A673 (cell line): Measurements from ENCODE around the gene ARHGEF4. TPM values are rescaled to one million over a fixed set of nuclear protein-coding genes. Genes with fewer than 3 reads are reported as not detected.

Source experiments
- BruUV-seq: library from RNA; stranded (reverse); fragments of 400-500 nt; replicated peaks from 2 replicates; lab custom pipeline; 2021; lab: Mats Ljungman, UMichigan
- CTCF ChIA-PET: fragments of 300-600 bp; sonication (Branson Sonifier 250); formaldehyde crosslinking; loops from one replicate; lab custom pipeline; 2022; ENCODE audit warnings: antibody characterized with exemption; lab: Charles Lee
- POLR2A ChIA-PET: fragments of 300-600 bp; sonication (Branson Sonifier 250); formaldehyde crosslinking; loops from one replicate; lab custom pipeline; 2022; ENCODE audit warnings: antibody characterized with exemption; ENCODE audit not compliant: low non-redundant PET; lab: Charles Lee
- DNase-seq: peaks from one replicate; pipeline ENCODE4 v3.0.0-alpha.2; 2015; ENCODE audit warnings: low spot score
- H3K27ac ChIP-seq: fragments of 200-600 bp; sonication (generic); 2 replicates; pipeline ENCODE4 v1.5.1; 2016; ENCODE audit warnings: mixed run types, low read depth, mild to moderate bottlenecking, mixed read lengths, antibody characterized with exemption, low read length; ENCODE audit not compliant: poor library complexity, severe bottlenecking
- H3K27me3 ChIP-seq: fragments of 200-600 bp; sonication (generic); replicated peaks from 2 replicates; pipeline ENCODE4 v1.6.1; 2017; ENCODE audit warnings: mixed run types, low read depth, mild to moderate bottlenecking, mixed read lengths, antibody characterized with exemption, low read length; ENCODE audit not compliant: insufficient read depth, poor library complexity
- H3K36me3 ChIP-seq: fragments of 200-600 bp; sonication (generic); 2 replicates; pipeline ENCODE4 v1.6.1; 2016; ENCODE audit warnings: mixed run types, mild to moderate bottlenecking, mixed read lengths, antibody characterized with exemption, low read length; ENCODE audit not compliant: insufficient read depth, poor library complexity, severe bottlenecking
- H3K4me1 ChIP-seq: fragments of 200-600 bp; sonication (generic); 2 replicates; pipeline ENCODE4 v1.6.1; 2017; ENCODE audit warnings: mixed run types, mild to moderate bottlenecking, mixed read lengths, antibody characterized with exemption, low read length; ENCODE audit not compliant: insufficient read depth, poor library complexity, severe bottlenecking
- H3K4me3 ChIP-seq: fragments of 200-600 bp; sonication (generic); 2 replicates; pipeline ENCODE4 v1.5.1; 2016; ENCODE audit warnings: low read depth, mixed run types, mild to moderate bottlenecking, mixed read lengths, low read length; ENCODE audit not compliant: poor library complexity, severe bottlenecking
- H3K9me3 ChIP-seq: fragments of 200-600 bp; sonication (generic); 2 replicates; pipeline ENCODE4 v1.6.1; 2016; ENCODE audit warnings: mixed run types, low read depth, mild to moderate bottlenecking, mixed read lengths, antibody characterized with exemption, low read length; ENCODE audit not compliant: poor library complexity, severe bottlenecking
- EZH2 ChIP-seq: fragments of 200-600 bp; sonication (generic); IDR thresholded peaks from 2 replicates; pipeline ENCODE4 v1.6.1; 2017; ENCODE audit warnings: borderline replicate concordance, low read depth, mild to moderate bottlenecking, mixed read lengths, antibody characterized with exemption, low read length; ENCODE audit not compliant: poor library complexity, severe bottlenecking
- intact Hi-C: fragments of 100-400 bp; cut with micrococcal nuclease; formaldehyde crosslinking; loops from one replicate; pipeline ENCODE4 v1.10.0; 2022; ENCODE audit not compliant: unreplicated experiment
- total RNA-seq: library from RNA; stranded (reverse); gene quantifications from 2 replicates; pipeline ENCODE4 v1.2.3, GENCODE V29; 2021
- TF ChIP-seq, protein P1 (sequence below): fragments of 300-800, 200-600 bp; sonication (generic); conservative IDR thresholded peaks from 2 replicates; pipeline ENCODE4 v1.5.1; 2017; ENCODE audit warnings: low read depth, mild to moderate bottlenecking, antibody characterized with exemption, low read length, moderate library complexity, mixed read lengths

Gene ARHGEF4
- total RNA-seq, 1 experiment from 2014 or later = 2.1 TPM

DNA sequence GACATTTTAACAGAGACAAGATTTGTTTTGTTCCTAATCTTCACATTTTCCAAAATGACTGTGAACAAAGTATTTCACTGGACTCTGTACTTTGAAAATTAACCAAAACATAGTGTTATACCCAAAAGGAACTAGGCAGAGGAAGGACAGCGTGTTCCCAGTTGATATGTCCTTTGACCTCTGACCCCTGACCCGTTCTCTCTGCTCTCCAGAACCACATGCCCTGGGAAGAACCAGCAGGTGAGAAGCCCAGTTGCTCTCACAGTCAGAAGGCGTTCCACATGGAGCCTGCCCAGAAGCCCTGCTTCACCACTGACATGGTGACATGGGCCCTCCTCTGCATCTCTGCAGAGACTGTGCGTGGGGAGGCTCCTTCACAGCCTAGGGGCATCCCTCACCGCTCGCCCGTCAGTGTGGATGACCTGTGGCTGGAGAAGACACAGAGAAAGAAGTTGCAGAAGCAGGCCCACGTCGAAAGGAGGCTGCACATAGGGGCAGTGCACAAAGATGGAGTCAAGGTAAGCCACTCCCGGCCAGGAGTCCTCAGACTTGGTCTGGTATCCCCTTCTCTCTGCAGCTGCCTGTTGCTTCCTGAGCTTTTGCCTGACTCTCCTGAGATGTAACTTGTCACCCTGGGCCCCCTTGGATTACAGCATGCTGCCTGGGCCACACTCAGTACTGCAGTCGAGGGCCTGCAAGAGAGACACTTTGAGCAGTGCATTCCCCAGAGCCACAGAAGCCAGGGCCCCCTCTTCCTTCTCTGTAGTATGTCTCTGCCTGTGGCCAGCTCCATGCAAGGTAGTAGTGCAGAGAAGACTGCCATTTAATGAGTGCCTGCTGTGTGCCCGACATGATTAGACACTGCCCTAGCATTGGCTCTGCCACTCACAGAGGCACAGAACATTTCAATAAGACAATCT, 94.3 kb downstream of the ARHGEF4 start:
- no peak for DNase-seq
- ChIA-PET POLR2A (no interaction called here), CTCF (no interaction called here)
- H3K4me3 ChIP-seq = no peak overlapping the region
- no peak overlapping the region for H3K27ac ChIP-seq
- no peaks in the 10 kb centered on the region for H3K4me1 ChIP-seq
- no peaks in the 10 kb centered on the region for H3K36me3 ChIP-seq
- no peak for TF ChIP-seq EZH2
- TF ChIP-seq, protein P1, sequence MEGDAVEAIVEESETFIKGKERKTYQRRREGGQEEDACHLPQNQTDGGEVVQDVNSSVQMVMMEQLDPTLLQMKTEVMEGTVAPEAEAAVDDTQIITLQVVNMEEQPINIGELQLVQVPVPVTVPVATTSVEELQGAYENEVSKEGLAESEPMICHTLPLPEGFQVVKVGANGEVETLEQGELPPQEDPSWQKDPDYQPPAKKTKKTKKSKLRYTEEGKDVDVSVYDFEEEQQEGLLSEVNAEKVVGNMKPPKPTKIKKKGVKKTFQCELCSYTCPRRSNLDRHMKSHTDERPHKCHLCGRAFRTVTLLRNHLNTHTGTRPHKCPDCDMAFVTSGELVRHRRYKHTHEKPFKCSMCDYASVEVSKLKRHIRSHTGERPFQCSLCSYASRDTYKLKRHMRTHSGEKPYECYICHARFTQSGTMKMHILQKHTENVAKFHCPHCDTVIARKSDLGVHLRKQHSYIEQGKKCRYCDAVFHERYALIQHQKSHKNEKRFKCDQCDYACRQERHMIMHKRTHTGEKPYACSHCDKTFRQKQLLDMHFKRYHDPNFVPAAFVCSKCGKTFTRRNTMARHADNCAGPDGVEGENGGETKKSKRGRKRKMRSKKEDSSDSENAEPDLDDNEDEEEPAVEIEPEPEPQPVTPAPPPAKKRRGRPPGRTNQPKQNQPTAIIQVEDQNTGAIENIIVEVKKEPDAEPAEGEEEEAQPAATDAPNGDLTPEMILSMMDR = no peak
- intact Hi-C loops = no loop called here
- H3K9me3 ChIP-seq = peaks cover under 1% of the 10 kb centered on the region
- H3K27me3 ChIP-seq = peaks cover 25% of the 10 kb centered on the region
- BruUV-seq = no TSS peak

DNA sequence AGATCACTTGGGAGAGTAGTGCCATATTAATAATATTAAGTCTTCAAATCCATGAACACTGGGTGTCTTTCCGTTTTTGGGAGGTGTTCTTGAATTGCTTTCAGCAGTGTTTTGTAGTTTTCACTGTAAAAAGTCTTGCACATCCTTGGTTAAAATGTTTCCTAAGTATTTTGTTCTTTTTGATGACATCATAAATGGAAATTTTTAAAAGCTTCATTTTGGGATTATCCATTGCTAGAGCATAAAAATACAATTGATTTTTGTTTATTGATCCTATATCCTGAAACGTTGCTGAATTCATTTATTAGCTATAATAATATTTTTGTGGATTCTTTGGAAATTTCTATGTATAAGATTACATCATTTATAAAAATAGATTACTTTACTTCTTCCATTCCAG, 96.8 kb downstream of the ARHGEF4 start:
- intact Hi-C loops = no loop called here
- no peak for DNase-seq
- CTCF ChIA-PET = no interaction called here
- POLR2A ChIA-PET = no interaction called here
- TF ChIP-seq, protein P1 = no peak
- no peak for TF ChIP-seq EZH2
- no TSS peak for BruUV-seq
- Histone ChIP-seq H3K4me1 (no peaks in the 10 kb centered on the region), H3K9me3 (peaks cover 7% of the 10 kb centered on the region), H3K27me3 (peaks cover 9% of the 10 kb centered on the region), H3K4me3 (no peak overlapping the region), H3K27ac (no peak overlapping the region), H3K36me3 (no peaks in the 10 kb centered on the region)

DNA sequence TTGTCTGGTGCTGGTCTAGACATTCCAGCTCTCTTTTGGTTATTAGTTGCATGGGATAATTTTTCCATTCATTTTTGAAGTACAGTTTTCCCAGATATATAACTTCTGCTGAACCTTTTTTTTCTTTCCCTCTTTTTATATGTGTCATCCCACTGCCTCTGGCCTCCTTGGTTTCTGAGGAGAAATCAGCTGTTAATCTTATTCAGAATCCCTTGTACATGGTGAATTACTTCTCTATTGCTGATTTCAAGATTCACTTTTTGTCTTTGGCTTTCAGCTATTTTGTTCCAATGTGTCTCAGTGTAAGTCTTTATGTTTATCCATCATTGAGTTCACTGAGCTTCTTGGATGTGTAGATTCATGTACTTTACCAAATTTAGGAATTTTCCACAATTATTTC, 99.7 kb downstream of the ARHGEF4 start:
- peaks cover 7% of the 10 kb centered on the region for H3K9me3 ChIP-seq
- no peak overlapping the region for H3K27ac ChIP-seq
- POLR2A ChIA-PET = no interaction called here
- H3K36me3 ChIP-seq = no peaks in the 10 kb centered on the region
- no peaks in the 10 kb centered on the region for H3K4me1 ChIP-seq
- DNase-seq = no peak
- intact Hi-C loops = no loop called here
- no TSS peak for BruUV-seq
- no peak overlapping the region for H3K4me3 ChIP-seq
- H3K27me3 ChIP-seq = no peaks in the 10 kb centered on the region
- TF ChIP-seq EZH2 = no peak
- TF ChIP-seq, protein P1 = no peak
- CTCF ChIA-PET = no interaction called here
